AG09309 (cell line): ENCODE results near the gene ME1.

Source experiments
- DNase-seq: peaks from one replicate; pipeline ENCODE4 v3.0.0-alpha.2; 2010; ENCODE audit warnings: low read depth
- H3K4me3 ChIP-seq: 2 replicates; pipeline ENCODE4 v1.5.1; 2011; ENCODE audit warnings: mild to moderate bottlenecking, low read depth, low read length, moderate library complexity; ENCODE audit not compliant: control insufficient read depth
- CTCF ChIP-seq: IDR thresholded peaks from 2 replicates; pipeline ENCODE4 v1.5.1; 2011; ENCODE audit warnings: mild to moderate bottlenecking, low read depth, low read length, inconsistent platforms; ENCODE audit not compliant: insufficient read depth, control insufficient read depth; ENCODE audit errors: missing control alignments

ME1 gene

GRCh38 chr6:83182114-83182513 lies 248.7 kb downstream of the ME1 start:
- no peak overlapping the region for H3K4me3 ChIP-seq
- no peak for DNase-seq
- TF ChIP-seq CTCF: no peak

GRCh38 chr6:83180426-83180950 lies 250.4 kb downstream of the ME1 start:
- H3K4me3 ChIP-seq: no peak overlapping the region
- DNase-seq: no peak
- no peak for TF ChIP-seq CTCF

- no peak overlapping the region for H3K4me3 ChIP-seq
- no peak for TF ChIP-seq CTCF
- DNase-seq: no peak
Measured at GRCh38 chr6:83176246-83176645, 254.6 kb downstream of the ME1 start.

GRCh38 chr6:83169511-83169910 lies 261.3 kb downstream of the ME1 start:
- no peak for TF ChIP-seq CTCF
- no peak overlapping the region for H3K4me3 ChIP-seq
- peak; percentile 10 for DNase-seq

- H3K4me3 ChIP-seq: no peak overlapping the region
- no peak for DNase-seq
- TF ChIP-seq CTCF: no peak
Measured at GRCh38 chr6:83169106-83169505, 261.7 kb downstream of the ME1 start.

- no peak for DNase-seq
- TF ChIP-seq CTCF: no peak
- no peak overlapping the region for H3K4me3 ChIP-seq
Measured at GRCh38 chr6:83168556-83168955, 262.3 kb downstream of the ME1 start.
